ENCODE data around the gene DISC1. TPM values are rescaled to one million over a fixed set of nuclear protein-coding genes. Genes with fewer than 3 reads are reported as not detected.

DISC1 gene
- total and polyA plus RNA-seq, 2 of the 13 experiments (the other 11 are each of a cell fraction or from before 2014, with no cell fraction given): 4.2 to 4.6 TPM

- TF ChIP-seq, protein P1, sequence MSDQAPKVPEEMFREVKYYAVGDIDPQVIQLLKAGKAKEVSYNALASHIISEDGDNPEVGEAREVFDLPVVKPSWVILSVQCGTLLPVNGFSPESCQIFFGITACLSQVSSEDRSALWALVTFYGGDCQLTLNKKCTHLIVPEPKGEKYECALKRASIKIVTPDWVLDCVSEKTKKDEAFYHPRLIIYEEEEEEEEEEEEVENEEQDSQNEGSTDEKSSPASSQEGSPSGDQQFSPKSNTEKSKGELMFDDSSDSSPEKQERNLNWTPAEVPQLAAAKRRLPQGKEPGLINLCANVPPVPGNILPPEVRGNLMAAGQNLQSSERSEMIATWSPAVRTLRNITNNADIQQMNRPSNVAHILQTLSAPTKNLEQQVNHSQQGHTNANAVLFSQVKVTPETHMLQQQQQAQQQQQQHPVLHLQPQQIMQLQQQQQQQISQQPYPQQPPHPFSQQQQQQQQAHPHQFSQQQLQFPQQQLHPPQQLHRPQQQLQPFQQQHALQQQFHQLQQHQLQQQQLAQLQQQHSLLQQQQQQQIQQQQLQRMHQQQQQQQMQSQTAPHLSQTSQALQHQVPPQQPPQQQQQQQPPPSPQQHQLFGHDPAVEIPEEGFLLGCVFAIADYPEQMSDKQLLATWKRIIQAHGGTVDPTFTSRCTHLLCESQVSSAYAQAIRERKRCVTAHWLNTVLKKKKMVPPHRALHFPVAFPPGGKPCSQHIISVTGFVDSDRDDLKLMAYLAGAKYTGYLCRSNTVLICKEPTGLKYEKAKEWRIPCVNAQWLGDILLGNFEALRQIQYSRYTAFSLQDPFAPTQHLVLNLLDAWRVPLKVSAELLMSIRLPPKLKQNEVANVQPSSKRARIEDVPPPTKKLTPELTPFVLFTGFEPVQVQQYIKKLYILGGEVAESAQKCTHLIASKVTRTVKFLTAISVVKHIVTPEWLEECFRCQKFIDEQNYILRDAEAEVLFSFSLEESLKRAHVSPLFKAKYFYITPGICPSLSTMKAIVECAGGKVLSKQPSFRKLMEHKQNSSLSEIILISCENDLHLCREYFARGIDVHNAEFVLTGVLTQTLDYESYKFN (CRISPR knock-in tag; conservative IDR thresholded peaks at IDR 0.05): 0 out of 2 replicates have a peak, but pooled peaks have one; percentile 34
- TF ChIP-seq HNRNPL (IDR thresholded peaks at IDR 0.05; ENCODE audit: low read depth, low read length): 0 out of 2 replicates have a peak, but pooled peaks have one; percentile 35
- peak; percentile 69; the same call in 1 of the 2 replicates for TF ChIP-seq KAT7 (CRISPR knock-in tag; IDR thresholded peaks at IDR 0.05; ENCODE audit: borderline replicate concordance)
These were observed 25.2 kb downstream of the DISC1 start (continued) for GRCh38 chr1:231651621-231652260.

- no peak overlapping the region for H3K4me3 ChIP-seq (replicated peaks in 1 of 3; ENCODE audit: insufficient read depth in 1 of 3, low read depth in 2 of 3, low read length in 3 of 3)
- FAIRE-seq (no peak), DNase-seq (ENCODE audit: low spot score) (no peak), ATAC-seq (no peak)
- no peak overlapping the region for H3K9ac ChIP-seq (ENCODE audit: insufficient read depth, low read depth, low read length)
- peaks cover 39% of the 10 kb centered on the region for H3K4me1 ChIP-seq (ENCODE audit: insufficient read depth, low read length)
- H3K36me3 ChIP-seq (replicated peaks in 1 of 2; ENCODE audit: control insufficient read depth in 1 of 2, insufficient read depth in 2 of 2, low read length in 2 of 2): no peaks in the 10 kb centered on the region
- BruUV-seq (replicated peaks): no TSS peak
- CTCF ChIA-PET (ENCODE audit: low intra/inter-chr PET ratio, low total read pairs): no interaction called here
- no peaks in the 10 kb centered on the region for H3K79me2 ChIP-seq (ENCODE audit: insufficient read depth, low read length)
- H3K27me3 ChIP-seq (ENCODE audit: control insufficient read depth in 1 of 2, insufficient read depth in 2 of 2, low read length in 2 of 2): no peaks in the 10 kb centered on the region
- H3K27ac ChIP-seq (ENCODE audit: extremely low read length, insufficient read depth, low read length): no peak overlapping the region
- WGBS (ENCODE audit: low lambda C conversion rate): 96% methylated on average over 2 of the region's 2 CpGs
- intact Hi-C loops (cut with micrococcal nuclease; ENCODE audit: unreplicated experiment): no loop called here
- H3K9me3 ChIP-seq (ENCODE audit: low read length): no peaks in the 10 kb centered on the region
- in situ Hi-C loops (cut with HindIII; ENCODE audit: extremely low pct_ligation_motif_present, low pct_unique_long_range_greater_than_20kb): no loop called here
- no peak overlapping the region for H3K4me2 ChIP-seq (ENCODE audit: low read depth, low read length)
- no peak overlapping the region for H2AFZ ChIP-seq (ENCODE audit: low read length)
- no peaks in the 10 kb centered on the region for H4K20me1 ChIP-seq (ENCODE audit: insufficient read depth, low read length)
- POLR2A ChIA-PET: no interaction called here
- TF ChIP-seq ZNF44 (CRISPR knock-in tag; IDR thresholded peaks at IDR 0.05) (no peak), ZHX1 (CRISPR knock-in tag; IDR thresholded peaks at IDR 0.05; ENCODE audit: low read depth) (no peak), ZNF589 (CRISPR knock-in tag; conservative IDR thresholded peaks at IDR 0.05) (no peak), GLMP (CRISPR knock-in tag; IDR thresholded peaks at IDR 0.05; ENCODE audit: borderline replicate concordance) (no peak), ZNF775 (CRISPR knock-in tag; IDR thresholded peaks at IDR 0.05; ENCODE audit: borderline replicate concordance) (no peak), TFE3 (CRISPR knock-in tag; IDR thresholded peaks at IDR 0.05) (no peak), BATF2 (CRISPR knock-in tag; IDR thresholded peaks at IDR 0.05) (no peak), ZNF263 (CRISPR knock-in tag; IDR thresholded peaks at IDR 0.05) (no peak)
These were observed 27.0 kb downstream of the DISC1 start for GRCh38 chr1:231653632-231654031.
